Measurements from ENCODE around the gene SGK2.

SGK2 gene

DNA sequence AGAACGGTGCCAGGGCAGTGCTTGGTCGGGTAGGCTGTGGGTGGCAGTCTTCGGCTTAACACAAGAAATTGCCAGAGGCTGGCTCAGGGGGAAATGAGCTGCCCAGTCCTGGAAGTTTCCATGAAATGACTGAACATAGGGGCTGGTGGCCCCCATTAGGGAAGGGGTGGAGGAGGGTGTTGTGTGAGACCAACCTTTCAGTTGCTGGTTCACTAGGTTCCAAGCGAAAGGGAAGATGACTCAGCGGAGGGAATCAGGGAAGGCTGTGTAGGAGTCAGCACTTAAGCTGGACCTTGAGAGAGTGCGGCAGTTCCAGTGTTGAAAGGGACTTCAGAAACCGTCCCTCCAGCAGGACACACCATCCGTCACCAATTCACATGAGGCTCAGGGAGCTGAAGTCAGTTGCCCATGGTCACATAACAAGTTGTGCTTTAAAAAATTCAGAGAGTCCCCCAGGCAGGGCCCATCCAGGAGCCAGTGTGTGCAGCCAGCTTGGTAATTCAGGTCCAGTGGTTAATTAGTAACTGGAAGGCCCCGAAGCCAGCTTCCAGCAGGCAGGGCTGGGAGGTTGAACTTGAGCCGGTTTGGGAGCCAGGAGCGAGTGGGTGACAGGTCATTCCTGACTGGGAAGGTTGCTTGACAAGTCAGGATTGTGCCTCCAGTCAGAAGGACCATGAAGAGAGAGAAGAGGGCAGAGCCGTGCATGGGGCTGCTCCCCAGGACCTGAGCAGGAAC is at the start of gene SGK2:
TSS of gene SGK2 (plus strand) at position 616 of the 735 bp plus-strand sequence. CDS start 7,469 bp downstream, outside the sequence.
- DNase-seq (ENCODE audit: low read depth), result no peak

GRCh38 chr20:43511879-43512278 is 46.9 kb upstream of the SGK2 start:
- DNase-seq (ENCODE audit: low read depth), result no peak

DNA sequence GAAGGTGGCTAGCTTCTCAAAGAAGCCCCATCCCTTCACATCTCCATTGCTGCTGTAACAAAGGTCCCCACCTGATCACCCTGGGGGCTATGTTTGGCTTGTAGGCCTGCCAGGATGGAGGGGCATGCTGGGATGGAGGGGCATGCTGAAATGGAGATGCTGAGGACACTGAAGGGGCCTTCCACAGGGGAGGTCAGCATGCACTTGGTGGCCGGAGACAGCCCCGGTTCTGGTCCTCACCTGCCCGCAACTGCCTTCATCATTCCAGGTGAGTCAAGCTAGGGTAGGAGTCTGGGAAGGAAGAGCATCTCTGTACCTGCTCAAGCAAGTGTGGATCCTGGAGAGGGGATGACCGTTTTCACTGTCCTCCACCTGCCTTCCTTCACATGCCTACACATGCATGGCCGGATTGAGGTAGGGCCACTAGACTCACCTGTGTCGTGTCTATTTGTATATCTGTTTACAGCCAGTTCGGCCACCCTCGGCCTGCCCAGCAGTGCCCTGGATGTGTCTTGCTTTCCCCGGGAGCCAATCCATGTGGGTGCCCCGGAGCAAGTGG is 45.4 kb upstream of the SGK2 start:
- no peak for DNase-seq (ENCODE audit: low read depth)

DNA sequence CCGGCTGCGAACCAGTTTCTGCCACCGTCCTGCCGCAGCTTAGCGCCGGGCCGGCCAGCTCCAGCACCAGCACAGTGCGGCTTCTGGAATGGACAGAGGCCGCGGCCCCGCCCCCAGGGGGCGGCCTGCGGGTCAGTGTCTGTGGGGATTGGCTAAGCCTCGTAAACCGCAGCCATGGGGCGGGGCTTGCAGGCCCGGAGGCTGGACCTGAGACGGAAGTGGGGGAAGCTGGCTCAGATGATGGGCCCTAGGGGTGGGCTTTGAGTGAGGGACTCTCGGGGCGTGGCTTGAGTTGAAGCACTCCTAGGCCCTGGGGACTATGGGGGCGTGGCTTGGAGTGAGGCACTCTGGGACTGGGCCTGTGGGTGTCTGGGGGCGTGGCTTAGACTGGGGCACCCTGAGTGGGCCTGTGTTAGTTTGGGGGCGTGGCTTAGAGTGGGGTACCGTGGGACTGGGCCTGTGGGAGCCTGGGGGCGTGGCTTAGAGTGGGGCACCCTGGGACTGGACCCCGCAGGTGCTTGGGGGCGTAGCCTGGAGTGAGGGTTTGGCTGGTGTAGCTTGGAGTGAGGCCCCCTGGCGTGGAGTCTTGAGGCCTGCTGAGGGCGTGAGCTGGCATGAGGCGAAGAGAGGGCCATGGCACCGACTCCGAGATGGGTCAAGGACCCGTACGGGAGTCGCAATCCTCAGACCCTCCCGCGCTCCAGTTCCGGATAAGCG is 44.7 kb upstream of the SGK2 start:
- DNase-seq (ENCODE audit: low read depth), result peak; percentile 72

DNA sequence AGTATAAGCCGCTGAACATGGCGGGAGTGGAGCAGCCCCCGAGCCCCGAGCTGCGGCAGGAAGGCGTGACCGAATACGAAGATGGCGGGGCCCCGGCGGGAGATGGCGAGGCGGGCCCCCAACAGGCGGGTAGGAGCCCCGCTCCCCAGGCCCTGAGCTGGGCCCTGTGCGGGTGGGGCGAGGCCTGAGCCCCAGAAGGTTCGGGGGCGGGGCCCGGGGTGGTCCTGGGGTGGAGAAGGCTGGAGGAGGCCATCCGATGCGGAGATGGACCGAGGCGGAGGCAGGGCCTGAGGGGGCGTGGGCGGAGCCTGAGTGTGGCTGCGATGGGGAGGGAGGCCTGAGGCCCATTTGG is 44.2 kb upstream of the SGK2 start:
- DNase-seq (ENCODE audit: low read depth), result no peak

- DNase-seq (ENCODE audit: low read depth), result no peak
Observed at GRCh38 chr20:43515628-43516027, 43.2 kb upstream of the SGK2 start.

DNA sequence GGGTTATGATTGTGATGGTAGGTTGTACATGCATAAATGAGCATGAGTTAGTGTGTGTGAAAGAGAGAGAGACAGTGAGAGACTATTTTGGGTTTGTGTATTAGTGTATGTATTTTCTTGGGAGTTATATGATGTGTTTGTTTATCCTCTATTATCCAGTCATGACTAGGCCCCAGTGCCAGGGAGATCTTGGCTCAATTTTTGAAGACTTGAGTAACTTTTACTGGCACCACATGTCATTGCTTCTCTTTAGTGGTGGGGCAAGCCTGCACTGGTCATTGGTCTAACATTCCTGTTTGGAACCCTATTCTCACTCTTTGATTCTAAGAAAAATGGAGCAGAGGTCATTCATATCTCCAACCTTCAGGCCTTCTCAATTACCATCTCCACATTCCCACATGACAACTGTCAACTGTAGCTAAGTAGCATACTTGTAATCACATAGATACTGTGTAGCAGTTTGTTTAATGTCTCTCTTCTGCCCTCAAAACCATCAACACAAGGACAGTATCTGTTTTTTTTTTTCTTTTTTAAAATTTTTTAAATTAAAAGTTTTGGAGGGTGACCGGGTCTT is 42.5 kb upstream of the SGK2 start:
- no peak for DNase-seq (ENCODE audit: low read depth)

GRCh38 chr20:43520074-43520630 is 38.7 kb upstream of the SGK2 start:
- no peak for DNase-seq (ENCODE audit: low read depth)

DNA sequence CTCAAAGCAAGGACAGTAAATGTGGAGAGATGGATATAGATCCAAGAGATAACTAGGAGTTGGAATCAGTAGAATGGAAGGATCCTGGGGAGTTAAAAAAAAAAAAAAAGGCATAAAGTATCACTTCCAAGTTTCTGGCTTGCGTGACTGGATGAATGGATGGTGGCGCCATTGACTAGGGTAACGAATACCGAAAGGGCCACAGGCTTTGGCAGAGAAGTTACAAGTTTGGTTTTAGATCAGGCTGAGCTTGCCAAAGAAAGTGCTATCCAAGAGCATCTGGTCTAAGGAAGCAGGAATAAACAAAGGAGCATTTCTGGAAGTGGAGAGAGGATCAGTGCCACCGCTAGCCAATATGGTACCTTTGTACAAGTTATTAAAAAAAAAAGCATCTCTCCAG is 33.8 kb upstream of the SGK2 start:
- no peak for DNase-seq (ENCODE audit: low read depth)

DNA sequence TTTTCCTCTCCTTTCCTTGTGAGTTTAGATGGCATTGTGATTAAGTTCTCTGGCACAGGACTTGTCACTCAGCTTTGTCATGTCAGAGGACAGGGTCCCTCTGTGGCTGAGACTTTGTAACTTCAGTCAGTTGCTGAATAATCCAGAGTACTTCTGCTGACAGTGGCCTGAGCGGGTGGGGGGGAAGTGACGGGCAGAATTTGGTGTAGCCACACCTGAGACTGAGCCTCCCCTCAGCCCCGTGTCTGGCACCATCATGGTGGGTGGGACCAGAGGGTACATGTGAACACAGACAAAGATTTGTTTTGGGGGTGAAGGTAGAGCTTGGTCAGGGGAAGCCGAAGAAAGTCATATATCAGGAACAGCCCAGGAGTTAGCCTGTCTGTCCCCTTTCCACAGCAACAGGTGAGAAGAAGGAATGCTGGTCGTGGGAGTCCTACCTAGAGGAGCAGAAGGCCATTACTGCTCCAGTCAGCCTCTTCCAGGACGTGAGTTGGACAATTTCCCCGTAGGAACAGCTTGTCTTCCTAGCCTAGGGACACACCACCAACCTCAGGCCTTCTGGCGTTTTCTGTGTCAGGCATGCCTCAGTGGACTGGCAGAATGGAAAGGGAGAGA is 30.5 kb upstream of the SGK2 start:
- no peak for DNase-seq (ENCODE audit: low read depth)

- no peak for DNase-seq (ENCODE audit: low read depth)
Observed at GRCh38 chr20:43529051-43529450, 29.8 kb upstream of the SGK2 start.

DNA sequence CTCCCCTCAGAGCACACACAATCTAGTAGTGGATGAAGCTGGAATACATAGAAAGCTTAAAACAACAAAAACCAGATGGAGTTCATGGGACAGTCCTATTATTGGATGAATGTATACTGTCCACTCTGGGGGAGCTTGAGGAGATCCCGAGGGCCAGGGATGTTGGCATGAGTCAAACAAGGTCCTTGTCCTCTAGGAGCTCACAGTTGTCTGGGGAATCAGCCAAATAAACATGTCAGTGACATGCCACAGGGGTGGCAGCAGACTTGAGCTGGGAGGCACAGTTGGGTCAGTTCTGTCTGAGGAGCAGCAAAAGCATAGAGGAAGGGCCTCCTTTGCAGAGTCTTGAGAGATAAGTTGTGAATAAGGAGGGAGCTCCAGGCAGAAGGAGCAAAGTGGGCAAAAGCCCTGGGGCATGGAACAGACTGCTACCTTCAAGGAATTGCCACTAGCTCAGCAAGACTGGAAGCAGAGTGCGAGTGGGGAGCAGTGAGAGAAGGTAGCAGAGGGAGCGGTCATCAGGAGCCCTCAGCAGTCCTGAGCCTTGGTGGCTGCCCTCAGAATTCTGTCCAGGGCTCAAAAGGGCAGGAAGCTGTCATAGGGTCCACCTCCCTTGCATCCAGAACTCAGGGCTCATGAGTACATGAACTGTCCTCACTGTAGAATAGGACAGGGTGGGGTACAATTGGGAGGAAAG is 29.2 kb upstream of the SGK2 start:
- no peak for DNase-seq (ENCODE audit: low read depth)

DNA sequence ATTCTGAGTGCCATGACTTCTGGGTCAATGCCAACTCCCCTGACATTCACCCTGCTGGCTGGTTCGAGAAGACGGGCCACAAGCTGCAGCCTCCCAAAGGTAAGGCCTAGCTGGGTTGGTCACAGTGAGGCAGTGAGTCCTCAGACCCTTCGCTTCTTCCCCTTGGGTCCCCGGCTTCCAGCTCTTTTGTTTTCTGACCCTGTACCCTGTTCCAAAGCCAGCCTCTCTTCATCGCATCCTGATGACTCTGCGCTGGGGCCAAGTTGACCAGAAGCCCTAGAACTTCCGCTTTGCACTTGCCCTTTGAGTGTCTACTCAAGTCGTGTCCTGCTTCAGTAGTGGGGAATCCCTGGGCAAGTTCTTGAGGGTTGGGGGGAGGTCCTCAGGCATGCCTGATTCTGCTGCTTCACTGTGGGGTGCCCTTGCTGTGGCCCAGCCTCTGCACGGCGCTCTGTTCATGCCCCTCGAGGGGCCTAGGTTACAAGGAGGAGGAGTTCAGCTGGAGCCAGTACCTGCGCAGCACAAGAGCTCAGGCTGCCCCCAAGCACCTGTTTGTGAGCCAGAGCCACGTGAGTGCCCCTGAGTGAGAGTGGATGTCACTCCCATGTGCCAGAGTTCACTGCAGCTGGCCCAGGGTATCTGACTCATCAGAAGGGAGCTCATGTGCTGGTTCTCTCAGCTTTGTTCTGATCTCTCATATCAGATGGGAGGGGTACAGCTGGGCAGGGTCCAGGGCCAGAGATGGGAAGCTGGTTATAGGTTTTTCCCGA is 28.3 kb upstream of the SGK2 start:
- no peak for DNase-seq (ENCODE audit: low read depth)

DNA sequence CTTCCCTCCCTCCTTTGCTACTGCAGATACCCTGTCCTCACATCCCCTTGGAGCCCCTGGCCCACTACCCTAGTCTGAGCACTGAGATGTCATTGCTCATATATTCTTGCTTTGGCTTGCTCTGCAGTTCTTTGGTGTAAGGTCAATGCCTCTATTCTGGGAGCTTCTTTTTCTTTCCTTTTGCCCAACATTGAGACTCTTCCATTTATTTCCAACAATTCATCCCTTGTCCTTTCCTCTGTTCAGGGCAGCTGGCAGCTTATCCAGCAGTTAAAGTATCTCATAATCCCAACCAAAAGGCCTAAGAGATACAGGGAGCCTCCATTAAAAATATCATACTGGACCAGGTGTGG is 27.8 kb upstream of the SGK2 start:
- no peak for DNase-seq (ENCODE audit: low read depth)

DNA sequence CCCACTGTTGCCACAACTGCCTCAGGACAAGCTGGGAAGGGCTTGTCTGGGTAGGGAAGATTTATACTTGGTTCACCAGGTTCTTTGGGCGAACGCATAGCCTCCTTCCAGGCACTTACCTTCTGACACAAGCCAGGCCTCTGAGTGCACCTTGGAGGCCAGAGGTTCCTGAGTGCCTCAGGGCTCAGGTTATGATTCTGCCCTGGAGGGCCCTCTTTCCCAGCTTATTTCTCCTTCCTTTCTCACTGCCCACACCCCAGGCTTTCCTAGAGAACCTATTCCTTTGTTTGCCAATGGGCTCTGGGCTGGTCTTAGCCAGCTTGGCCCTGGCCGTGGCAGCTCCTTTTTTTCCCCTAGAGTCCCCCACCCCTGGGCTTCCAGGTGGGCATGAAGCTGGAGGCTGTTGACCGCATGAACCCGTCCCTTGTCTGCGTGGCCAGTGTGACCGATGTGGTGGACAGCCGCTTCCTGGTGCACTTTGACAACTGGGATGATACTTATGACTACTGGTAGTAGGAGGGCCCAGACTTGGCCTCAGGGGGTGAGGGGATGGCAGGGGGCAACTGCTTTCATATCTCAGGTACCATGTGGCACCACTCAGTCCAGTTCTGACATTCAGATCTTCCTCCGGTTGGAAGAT is 26.3 kb upstream of the SGK2 start:
- DNase-seq (ENCODE audit: low read depth), result no peak

DNA sequence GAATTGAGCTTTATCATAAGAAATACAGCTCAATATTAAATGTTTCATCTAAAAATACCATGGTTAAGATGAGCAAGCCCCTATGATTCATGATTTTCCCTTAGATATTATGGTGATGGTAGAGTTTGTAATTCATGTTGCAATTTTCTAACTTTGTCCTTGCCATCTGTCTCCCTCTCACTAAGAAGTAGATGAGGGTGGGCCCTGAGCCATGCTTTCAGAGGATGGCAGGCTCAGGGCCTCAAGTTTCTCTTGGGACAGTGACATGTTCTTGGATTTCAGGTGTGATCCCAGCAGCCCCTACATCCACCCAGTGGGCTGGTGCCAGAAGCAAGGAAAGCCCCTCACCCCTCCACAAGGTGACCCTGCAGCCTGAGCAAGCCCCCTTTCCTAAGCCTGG is 25.8 kb upstream of the SGK2 start:
- DNase-seq (ENCODE audit: low read depth), result no peak

- DNase-seq (ENCODE audit: low read depth), result no peak
Observed at GRCh38 chr20:43534016-43534415, 24.8 kb upstream of the SGK2 start.

DNA sequence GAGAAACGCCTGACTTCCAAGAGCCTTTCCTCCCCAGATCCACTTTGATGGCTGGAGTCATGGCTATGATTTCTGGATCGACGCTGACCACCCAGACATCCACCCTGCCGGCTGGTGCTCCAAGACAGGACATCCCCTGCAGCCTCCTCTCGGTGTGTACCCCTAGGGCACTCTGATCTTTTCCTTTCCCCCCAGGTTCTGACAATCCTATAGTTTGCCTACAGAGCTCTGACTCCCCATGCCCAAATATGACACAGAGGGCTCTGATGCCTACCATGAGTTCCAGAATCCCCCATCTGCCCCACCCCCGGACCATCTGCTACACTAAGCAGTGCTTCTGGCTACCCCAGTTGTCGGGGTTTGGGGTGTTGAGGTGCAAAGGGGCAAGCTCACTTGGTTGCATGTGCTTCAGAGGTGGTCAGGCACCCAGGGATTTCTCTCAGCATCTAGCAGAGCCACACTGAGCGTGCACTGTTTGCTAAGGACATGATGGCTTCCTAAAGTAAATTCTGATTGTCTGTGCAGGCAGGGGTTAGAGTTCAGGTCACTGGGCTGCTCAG is 24.0 kb upstream of the SGK2 start:
- no peak for DNase-seq (ENCODE audit: low read depth)

DNA sequence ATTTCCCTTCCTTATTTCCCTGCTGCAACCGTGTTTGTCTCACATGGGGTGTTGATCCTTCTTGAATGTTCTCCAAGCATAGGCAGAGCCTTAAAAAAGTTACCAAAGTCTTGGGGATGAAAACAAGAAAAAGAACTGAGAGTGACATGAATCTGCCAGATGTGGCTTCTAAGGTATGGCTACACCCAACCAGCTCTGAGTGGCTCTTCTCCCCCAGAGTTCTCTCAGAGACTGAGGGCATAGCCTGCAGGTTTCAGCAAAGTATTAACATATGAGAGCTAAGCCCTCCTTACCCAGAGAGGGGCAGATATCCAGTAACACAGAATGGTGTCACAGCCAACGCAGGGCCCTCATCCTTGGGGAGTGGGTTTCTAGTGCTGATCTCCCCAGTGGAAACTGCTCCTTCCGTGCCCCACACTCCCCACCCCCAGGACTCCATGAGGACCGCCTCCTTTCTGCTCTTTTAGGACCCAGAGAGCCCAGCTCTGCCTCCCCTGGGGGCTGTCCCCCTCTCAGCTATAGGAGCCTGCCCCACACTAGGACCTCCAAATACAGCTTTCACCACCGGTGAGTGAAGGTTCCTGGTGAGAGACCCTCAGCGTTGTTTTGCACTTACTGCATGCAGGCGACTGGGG is 23.3 kb upstream of the SGK2 start:
- DNase-seq (ENCODE audit: low read depth), result no peak
